CD4-positive, alpha-beta memory T cell (primary cell): ENCODE results near the gene B3GAT2. TPM values are rescaled to one million over a fixed set of nuclear protein-coding genes. Genes with fewer than 3 reads are reported as not detected.

Experiments used
- CTCF ChIA-PET: fragments of 350-600 bp; sonication (Branson Sonifier 250); formaldehyde crosslinking; loops from one replicate; lab custom pipeline; 2021; ENCODE audit warnings: inconsistent platforms; ENCODE audit not compliant: partially characterized antibody; lab: Charles Lee
- POLR2A ChIA-PET: fragments of 350-600 bp; sonication (Branson Sonifier 250); formaldehyde crosslinking; loops from one replicate; lab custom pipeline; 2021; ENCODE audit not compliant: partially characterized antibody; lab: Charles Lee
- DNase-seq, 5 donors: peaks; one replicate each; pipeline versions ENCODE4 v3.0.0 to v3.0.0-alpha.2; 2020 to 2022; ENCODE audit warnings: mixed read lengths in 1 of 5
- H3K27ac ChIP-seq: one replicate; pipeline ENCODE4 v1.7.0; 2013; ENCODE audit warnings: low read depth, low read length
- H3K27me3 ChIP-seq: 2 replicates; pipeline ENCODE4 v1.7.0; 2013; ENCODE audit warnings: mild to moderate bottlenecking, low read length, moderate library complexity; ENCODE audit not compliant: insufficient read depth
- H3K36me3 ChIP-seq: 2 replicates; pipeline ENCODE4 v1.7.0; 2013; ENCODE audit warnings: mild to moderate bottlenecking, low read length, moderate library complexity; ENCODE audit not compliant: insufficient read depth
- H3K4me1 ChIP-seq: 2 replicates; pipeline ENCODE4 v1.7.0; 2013; ENCODE audit warnings: mild to moderate bottlenecking, low read length, moderate library complexity; ENCODE audit not compliant: insufficient read depth
- H3K4me3 ChIP-seq, 2 donors: one replicate each; pipeline ENCODE4 v1.7.0; 2013; ENCODE audit warnings: low read length in 2 of 2, mild to moderate bottlenecking in 1 of 2
- H3K9me3 ChIP-seq, 2 donors: one replicate each; pipeline ENCODE4 v1.7.0; 2013; ENCODE audit warnings: low read length in 2 of 2, control low read depth in 1 of 2; ENCODE audit not compliant: control insufficient read depth in 1 of 2
- H3K27ac Mint-ChIP-seq, 7 donors: one replicate each; pipeline ENCODE4 v1.8.0; 2020 to 2021; ENCODE audit warnings: mixed read lengths in 7 of 7, mild to moderate bottlenecking in 6 of 7, inconsistent platforms in 3 of 7, moderate library complexity in 3 of 7
- H3K27me3 Mint-ChIP-seq, 2 donors: one replicate each; pipeline ENCODE4 v1.8.0; 2020 to 2021; ENCODE audit warnings: mixed read lengths in 2 of 2
- H3K36me3 Mint-ChIP-seq, 2 donors: one replicate each; pipeline ENCODE4 v1.8.0; 2020 to 2021; ENCODE audit warnings: mixed read lengths in 2 of 2, inconsistent platforms in 1 of 2, mild to moderate bottlenecking in 1 of 2
- H3K4me1 Mint-ChIP-seq, 4 donors: one replicate each; pipeline ENCODE4 v1.8.0; 2020 to 2021; ENCODE audit warnings: mixed read lengths in 4 of 4, mild to moderate bottlenecking in 1 of 4
- H3K4me3 Mint-ChIP-seq, 8 donors: one replicate each; pipeline ENCODE4 v1.8.0; 2020 to 2021; ENCODE audit warnings: mixed read lengths in 8 of 8, mild to moderate bottlenecking in 7 of 8, moderate library complexity in 6 of 8, inconsistent platforms in 3 of 8
- H3K9me3 Mint-ChIP-seq, 8 donors: one replicate each; pipeline ENCODE4 v1.8.0; 2020 to 2021; ENCODE audit warnings: mixed read lengths in 8 of 8, mild to moderate bottlenecking in 5 of 8, inconsistent platforms in 3 of 8, moderate library complexity in 1 of 8
- intact Hi-C: fragments of 100-400 bp; cut with micrococcal nuclease; formaldehyde crosslinking; loops from one replicate; pipeline ENCODE4 v1.15.1; 2023
- polyA plus RNA-seq, 2 donors: library from polyadenylated mRNA; unstranded; fragments of 300-500 nt; fragmentation: Illumina TruSeq; gene quantifications; one replicate each; pipeline ENCODE4 v1.2.3, GENCODE V29; 2021
- total RNA-seq, 2 experiments: library from RNA; stranded (reverse); gene quantifications; one replicate each; pipeline ENCODE4 v1.2.3, GENCODE V29; 2021

The B3GAT2 gene
- total and polyA plus RNA-seq, 4 experiments from 2014 or later = 0.27 to 0.37 TPM; not detected in 2

- H3K36me3 Mint-ChIP-seq = peaks cover 32 to 41% of the 10 kb centered on the region in 2 donors
- no peaks in the 10 kb centered on the region for H3K27me3 ChIP-seq
- no peak overlapping the region for H3K27ac ChIP-seq
- H3K4me1 ChIP-seq = no peaks in the 10 kb centered on the region
- H3K36me3 ChIP-seq = no peaks in the 10 kb centered on the region
- no peaks in the 10 kb centered on the region for H3K9me3 Mint-ChIP-seq
- intact Hi-C loops = no loop called here
- H3K4me3 Mint-ChIP-seq = no peak overlapping the region
- peaks cover 11 to 21% (median 13%) of the 10 kb centered on the region in 4 donors for H3K4me1 Mint-ChIP-seq
- no peak overlapping the region for H3K4me3 ChIP-seq
- H3K9me3 ChIP-seq = no peaks in the 10 kb centered on the region
- ChIA-PET CTCF (interaction anchor here (0.6 kb wide), 1 partner anchor 223 kb away, joined by 4 read pairs; no protein-coding TSS in a partner anchor), POLR2A (no interaction called here)
- H3K27me3 Mint-ChIP-seq = no peaks in the 10 kb centered on the region
- no peak for DNase-seq
- H3K27ac Mint-ChIP-seq = no peak overlapping the region
Observed at GRCh38 chr6:70843328-70843918, 113.4 kb downstream of the B3GAT2 start.

GRCh38 chr6:70842541-70842940, 114.3 kb downstream of the B3GAT2 start:
- ChIA-PET CTCF (no interaction called here), POLR2A (no interaction called here)
- Mint-ChIP-seq H3K4me1 (peaks cover 11 to 18% (median 12%) of the 10 kb centered on the region in 4 donors), H3K27me3 (no peaks in the 10 kb centered on the region), H3K36me3 (peaks cover 33 to 40% of the 10 kb centered on the region in 2 donors), H3K9me3 (no peaks in the 10 kb centered on the region), H3K27ac (no peak overlapping the region), H3K4me3 (no peak overlapping the region)
- H3K4me3 ChIP-seq = no peak overlapping the region
- no peaks in the 10 kb centered on the region for H3K27me3 ChIP-seq
- DNase-seq = no peak
- H3K4me1 ChIP-seq = no peaks in the 10 kb centered on the region
- no peak overlapping the region for H3K27ac ChIP-seq
- no peaks in the 10 kb centered on the region for H3K36me3 ChIP-seq
- intact Hi-C loops = no loop called here
- no peaks in the 10 kb centered on the region for H3K9me3 ChIP-seq

- H3K27ac Mint-ChIP-seq = no peak overlapping the region
- H3K9me3 Mint-ChIP-seq = no peaks in the 10 kb centered on the region
- no peak overlapping the region for H3K4me3 Mint-ChIP-seq
- peaks cover 6 to 13% (median 12%) of the 10 kb centered on the region in 4 donors for H3K4me1 Mint-ChIP-seq
- DNase-seq = no peak
- intact Hi-C loops = no loop called here
- POLR2A ChIA-PET = no interaction called here
- Histone ChIP-seq H3K27me3 (no peaks in the 10 kb centered on the region), H3K4me1 (no peaks in the 10 kb centered on the region), H3K9me3 (no peaks in the 10 kb centered on the region), H3K27ac (no peak overlapping the region), H3K36me3 (no peaks in the 10 kb centered on the region), H3K4me3 (no peak overlapping the region)
- CTCF ChIA-PET = interaction anchor here (1.0 kb wide), 1 partner anchor 43 kb away, joined by 3 read pairs; no protein-coding TSS in a partner anchor
- H3K27me3 Mint-ChIP-seq = no peaks in the 10 kb centered on the region
- peaks cover 37% of the 10 kb centered on the region in 2 donors for H3K36me3 Mint-ChIP-seq
Observed at GRCh38 chr6:70841112-70841511, 115.7 kb downstream of the B3GAT2 start.

- intact Hi-C loops = no loop called here
- no peak overlapping the region for H3K27ac ChIP-seq
- ChIA-PET POLR2A (no interaction called here), CTCF (no interaction called here)
- H3K36me3 ChIP-seq = no peaks in the 10 kb centered on the region
- peaks cover 5 to 9% (median 8%) of the 10 kb centered on the region in 4 donors for H3K4me1 Mint-ChIP-seq
- no peak overlapping the region for H3K4me3 ChIP-seq
- no peaks in the 10 kb centered on the region for H3K27me3 Mint-ChIP-seq
- H3K27me3 ChIP-seq = no peaks in the 10 kb centered on the region
- no peaks in the 10 kb centered on the region for H3K9me3 ChIP-seq
- H3K27ac Mint-ChIP-seq = peak overlapping the region in 2 of 7 donors; percentile 10 to 46
- no peaks in the 10 kb centered on the region for H3K4me1 ChIP-seq
- DNase-seq = no peak
- peaks cover 29 to 31% of the 10 kb centered on the region in 2 donors for H3K36me3 Mint-ChIP-seq
- no peaks in the 10 kb centered on the region for H3K9me3 Mint-ChIP-seq
- H3K4me3 Mint-ChIP-seq = peak overlapping the region in 1 of 8 donors; percentile 6
Observed at GRCh38 chr6:70839286-70840266, 117.3 kb downstream of the B3GAT2 start.

- no peak for DNase-seq
- Histone ChIP-seq H3K27ac (no peak overlapping the region), H3K4me3 (no peak overlapping the region), H3K9me3 (no peaks in the 10 kb centered on the region), H3K36me3 (no peaks in the 10 kb centered on the region), H3K4me1 (no peaks in the 10 kb centered on the region), H3K27me3 (no peaks in the 10 kb centered on the region)
- POLR2A ChIA-PET = no interaction called here
- Mint-ChIP-seq H3K27ac (peak overlapping the region in 1 of 7 donors; percentile 25), H3K27me3 (no peaks in the 10 kb centered on the region), H3K36me3 (peaks cover 30 to 32% of the 10 kb centered on the region in 2 donors), H3K4me3 (peak overlapping the region in 1 of 8 donors; percentile 51), H3K9me3 (no peaks in the 10 kb centered on the region), H3K4me1 (peaks cover 5 to 9% (median 8%) of the 10 kb centered on the region in 4 donors)
- intact Hi-C loops = no loop called here
- CTCF ChIA-PET = interaction anchor here (1.3 kb wide), 1 partner anchor 117 kb away, joined by 4 read pairs; no protein-coding TSS in a partner anchor
Observed at GRCh38 chr6:70838907-70839285, 118.0 kb downstream of the B3GAT2 start.

GRCh38 chr6:70834520-70834919, 122.3 kb downstream of the B3GAT2 start:
- no peak overlapping the region for H3K27ac ChIP-seq
- H3K4me1 ChIP-seq = no peaks in the 10 kb centered on the region
- Mint-ChIP-seq H3K27me3 (no peaks in the 10 kb centered on the region), H3K9me3 (peaks cover 0 to 4% (median 1%) of the 10 kb centered on the region in 8 donors), H3K36me3 (peaks cover 20 to 34% of the 10 kb centered on the region in 2 donors), H3K27ac (no peak overlapping the region), H3K4me1 (peaks cover 0 to 14% (median 4%) of the 10 kb centered on the region in 4 donors), H3K4me3 (no peak overlapping the region)
- intact Hi-C loops = no loop called here
- ChIA-PET POLR2A (no interaction called here), CTCF (no interaction called here)
- no peaks in the 10 kb centered on the region for H3K36me3 ChIP-seq
- DNase-seq = no peak
- no peak overlapping the region for H3K4me3 ChIP-seq
- H3K27me3 ChIP-seq = no peaks in the 10 kb centered on the region
- no peaks in the 10 kb centered on the region for H3K9me3 ChIP-seq

- H3K4me1 Mint-ChIP-seq = peaks cover 5 to 20% (median 7%) of the 10 kb centered on the region in 4 donors
- intact Hi-C loops = no loop called here
- DNase-seq = no peak
- H3K36me3 Mint-ChIP-seq = peaks cover 6 to 31% of the 10 kb centered on the region in 2 donors
- peaks cover 0 to 4% (median 1%) of the 10 kb centered on the region in 8 donors for H3K9me3 Mint-ChIP-seq
- Histone ChIP-seq H3K27me3 (no peaks in the 10 kb centered on the region), H3K36me3 (no peaks in the 10 kb centered on the region), H3K9me3 (no peaks in the 10 kb centered on the region), H3K4me3 (no peak overlapping the region), H3K4me1 (no peaks in the 10 kb centered on the region), H3K27ac (no peak overlapping the region)
- no peaks in the 10 kb centered on the region for H3K27me3 Mint-ChIP-seq
- POLR2A ChIA-PET = no interaction called here
- H3K27ac Mint-ChIP-seq = peak overlapping the region in 1 of 7 donors; percentile 4
- no peak overlapping the region for H3K4me3 Mint-ChIP-seq
- CTCF ChIA-PET = no interaction called here
Observed at GRCh38 chr6:70831427-70831826, 125.4 kb downstream of the B3GAT2 start.
